HCT116 (cell line): ENCODE results near the gene MFAP2. TPM values are rescaled to one million over a fixed set of nuclear protein-coding genes. Genes with fewer than 3 reads are reported as not detected.

Source experiments
- ATAC-seq: fragments of 200-7000 bp; cut with Tn5 transposase; 2 replicates; pipeline ENCODE4 v1.9.1; 2020; ENCODE audit warnings: mild to moderate bottlenecking, moderate library complexity
- BruUV-seq: library from RNA; stranded (reverse); fragments of 400-500 nt; replicated peaks from 2 replicates; lab custom pipeline; 2021; lab: Mats Ljungman, UMichigan
- CTCF ChIA-PET: fragments of 300-600 bp; sonication (Branson Sonifier 250); formaldehyde crosslinking; loops from one replicate; lab custom pipeline; 2021; ENCODE audit warnings: antibody characterized with exemption; lab: Charles Lee
- POLR2A ChIA-PET: fragments of 300-600, 350-600 bp; sonication (Branson Sonifier 250); formaldehyde crosslinking; loops from one replicate; lab custom pipeline; 2021; ENCODE audit warnings: antibody characterized with exemption; lab: Charles Lee
- RAD21 ChIA-PET, 2 experiments: fragments of 300-600 bp; sonication (Branson Sonifier 250); formaldehyde crosslinking; loops; one replicate each; lab custom pipeline; 2023; ENCODE audit warnings: low total read pairs in 2 of 2; ENCODE audit not compliant: uncharacterized antibody in 2 of 2, unreplicated experiment in 2 of 2, low non-redundant PET in 1 of 2; lab: Charles Lee
- DNase-seq: peaks from one replicate; pipeline ENCODE4 v3.0.0-alpha.2; 2010; ENCODE audit warnings: low read depth, low spot score
- H2AFZ ChIP-seq: fragments of 200-600 bp; shearing (Covaris generic), sonication (generic); 2 replicates; pipeline ENCODE4 v1.6.1; 2017; ENCODE audit warnings: low read depth, mixed run types, mixed read lengths, antibody characterized with exemption, low read length; ENCODE audit not compliant: poor library complexity, severe bottlenecking
- H3K27ac ChIP-seq: 2 replicates; pipeline ENCODE4 v1.5.1; 2012; ENCODE audit warnings: low read depth, low read length
- H3K27me3 ChIP-seq: fragments of 200-600 bp; sonication (generic); 2 replicates; pipeline ENCODE4 v1.6.1; 2016; ENCODE audit warnings: mixed run types, low read length, mixed read lengths; ENCODE audit not compliant: insufficient read depth
- H3K36me3 ChIP-seq, 2 experiments: fragments of 200-500 bp in 1 of 2; fragments of 200-600 bp in 1 of 2; sonication (Bioruptor generic) in 1 of 2; sonication (generic) in 1 of 2; 2 replicates each; pipeline versions ENCODE4 v1.5.1 to v1.6.1; 2014 to 2016; ENCODE audit warnings: low read length in 2 of 2, inconsistent platforms in 1 of 2, mixed read lengths in 1 of 2, mixed run types in 1 of 2; ENCODE audit not compliant: insufficient read depth in 2 of 2, control insufficient read depth in 1 of 2
- H3K4me1 ChIP-seq, 2 experiments: fragments of 200-600 bp in 1 of 2; sonication (generic) in 1 of 2; 2 replicates each; pipeline versions ENCODE4 v1.5.1 to v1.6.1; 2012 to 2017; ENCODE audit warnings: low read length in 2 of 2, inconsistent platforms in 1 of 2, mild to moderate bottlenecking in 1 of 2, mixed read lengths in 1 of 2, mixed run types in 1 of 2, moderate library complexity in 1 of 2; ENCODE audit not compliant: insufficient read depth in 2 of 2, control insufficient read depth in 1 of 2
- H3K4me2 ChIP-seq: fragments of 200-600 bp; sonication (generic); 2 replicates; pipeline ENCODE4 v1.6.1; 2017; ENCODE audit warnings: mixed run types, low read length, mixed read lengths
- H3K4me3 ChIP-seq, 2 experiments: fragments of 200-600 bp in 1 of 2; sonication (generic) in 1 of 2; replicated peaks in 1 of 2; 2 replicates each; pipeline ENCODE4 v1.5.1; 2011 to 2016; ENCODE audit warnings: low read length in 2 of 2, control low read depth in 1 of 2, low read depth in 1 of 2, mild to moderate bottlenecking in 1 of 2, mixed read lengths in 1 of 2, mixed run types in 1 of 2
- H3K79me2 ChIP-seq: fragments of 200-600 bp; sonication (generic); 2 replicates; pipeline ENCODE4 v1.6.1; 2017; ENCODE audit warnings: mild to moderate bottlenecking, mixed run types, low read length, moderate library complexity, mixed read lengths; ENCODE audit not compliant: insufficient read depth
- H3K9ac ChIP-seq: fragments of 200-600 bp; sonication (generic); 2 replicates; pipeline ENCODE4 v1.6.1; 2016; ENCODE audit warnings: low read length, mixed read lengths
- H3K9me2 ChIP-seq: fragments of 200-600 bp; sonication (generic), shearing (Covaris generic); 2 replicates; pipeline ENCODE4 v1.6.1; 2017; ENCODE audit warnings: mixed run types, mild to moderate bottlenecking, moderate library complexity; ENCODE audit not compliant: insufficient read depth
- H3K9me3 ChIP-seq, 2 experiments: fragments of 200-500 bp in 1 of 2; fragments of 200-600 bp in 1 of 2; sonication (Bioruptor generic) in 1 of 2; sonication (generic) in 1 of 2; 2 replicates each; pipeline ENCODE4 v1.6.1; 2014 to 2017; ENCODE audit warnings: low read length in 2 of 2, mixed read lengths in 2 of 2, inconsistent platforms in 1 of 2, low read depth in 1 of 2, mild to moderate bottlenecking in 1 of 2, mixed run types in 1 of 2, moderate library complexity in 1 of 2; ENCODE audit not compliant: control insufficient read depth in 1 of 2, insufficient read depth in 1 of 2
- H4K20me1 ChIP-seq: fragments of 200-600 bp; sonication (generic), shearing (Covaris generic); 2 replicates; pipeline ENCODE4 v1.6.1; 2017; ENCODE audit warnings: mixed run types, mild to moderate bottlenecking, moderate library complexity; ENCODE audit not compliant: insufficient read depth
- CBX3 ChIP-seq: IDR thresholded peaks from 2 replicates; pipeline ENCODE4 v1.6.1; 2012; ENCODE audit warnings: low read depth
- CEBPB ChIP-seq: IDR thresholded peaks from 2 replicates; pipeline ENCODE4 v1.6.1; 2012; ENCODE audit warnings: low read depth
- ELF1 ChIP-seq: IDR thresholded peaks from 2 replicates; pipeline ENCODE4 v1.6.1; 2012; ENCODE audit warnings: low read depth, borderline replicate concordance
- EZH2phosphoT487 ChIP-seq: fragments of 200-600 bp; IDR thresholded peaks from 2 replicates; pipeline ENCODE4 v1.6.1; 2018; ENCODE audit warnings: antibody characterized with exemption, borderline replicate concordance
- FOSL1 ChIP-seq: IDR thresholded peaks from 2 replicates; pipeline ENCODE4 v1.6.1; 2012; ENCODE audit warnings: low read depth
- JUND ChIP-seq: IDR thresholded peaks from 2 replicates; pipeline ENCODE4 v1.6.1; 2012
- POLR2AphosphoS5 ChIP-seq: IDR thresholded peaks from 2 replicates; pipeline ENCODE4 v1.6.1; 2011; ENCODE audit warnings: mild to moderate bottlenecking, low read depth, low read length, moderate library complexity
- SIN3A ChIP-seq: IDR thresholded peaks from 2 replicates; pipeline ENCODE4 v1.6.1; 2012; ENCODE audit warnings: low read depth
- SP1 ChIP-seq: IDR thresholded peaks from 2 replicates; pipeline ENCODE4 v1.6.1; 2012; ENCODE audit warnings: low read depth
- TCF7L2 ChIP-seq: IDR thresholded peaks from 2 replicates; pipeline ENCODE4 v1.7.0; 2011; ENCODE audit warnings: borderline replicate concordance, inconsistent platforms; ENCODE audit not compliant: insufficient read depth, insufficient read length; ENCODE audit errors: extremely low read depth
- YY1 ChIP-seq: IDR thresholded peaks from 2 replicates; pipeline ENCODE4 v1.6.1; 2011; ENCODE audit warnings: low read length, low read depth, moderate library complexity, mild to moderate bottlenecking; ENCODE audit not compliant: insufficient replicate concordance; ENCODE audit errors: extremely low read depth
- ZBTB33 ChIP-seq: IDR thresholded peaks from 2 replicates; pipeline ENCODE4 v1.6.1; 2011; ENCODE audit warnings: mild to moderate bottlenecking, low read length, moderate library complexity; ENCODE audit not compliant: insufficient replicate concordance; ENCODE audit errors: extremely low read depth
- ZFX ChIP-seq: fragments of 450-650 bp; IDR thresholded peaks from 2 replicates; pipeline ENCODE4 v1.6.1; 2017
- ZNF274 ChIP-seq: fragments of 200-500 bp; sonication (Bioruptor generic); IDR thresholded peaks from 2 replicates; pipeline ENCODE4 v1.6.1; 2014; ENCODE audit warnings: mild to moderate bottlenecking, low read depth, low read length, inconsistent platforms
- intact Hi-C: fragments of 100-400 bp; cut with micrococcal nuclease; formaldehyde crosslinking; loops from 2 replicates; pipeline ENCODE4 v1.10.0; 2022
- total RNA-seq: library from RNA; stranded (reverse); gene quantifications from one replicate; pipeline ENCODE4 v1.2.1, GENCODE V29; 2021; ENCODE audit not compliant: unreplicated experiment
- TF ChIP-seq, protein P1 (sequence below), 3 experiments: fragments of 200-600 bp in 1 of 3; sonication (generic) in 1 of 3; IDR thresholded peaks in 2 of 3; conservative IDR thresholded peaks in 1 of 3; 2 replicates each; pipeline ENCODE4 v1.5.1; 2012 to 2017; ENCODE audit warnings: low read depth in 2 of 3, low read length in 2 of 3, antibody characterized with exemption in 1 of 3, borderline replicate concordance in 1 of 3, control low read depth in 1 of 3, mild to moderate bottlenecking in 1 of 3, mixed read lengths in 1 of 3, mixed run types in 1 of 3, moderate library complexity in 1 of 3; ENCODE audit not compliant: insufficient read depth in 1 of 3

The MFAP2 gene
- total RNA-seq, 1 experiment from 2014 or later = 63.1 TPM

DNA sequence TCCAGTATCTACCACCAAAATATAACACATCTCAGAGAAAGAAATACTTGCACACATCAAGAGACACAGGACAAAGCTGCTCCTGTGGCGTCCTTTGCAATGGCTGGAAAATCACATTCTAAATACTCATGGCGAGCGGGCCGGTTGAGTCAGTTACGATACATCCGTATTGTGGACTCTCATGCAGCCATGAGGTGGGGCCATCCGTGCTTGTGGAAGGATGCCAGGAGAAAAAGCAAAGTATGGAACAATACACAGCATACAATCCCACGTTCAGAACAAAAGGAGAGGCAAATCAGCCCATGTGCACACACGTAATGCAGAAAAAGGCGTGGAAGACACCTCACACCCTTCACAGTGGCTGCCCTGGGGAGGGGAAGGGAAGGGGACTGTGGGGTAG, 18.2 kb upstream of the MFAP2 start (continued):
- TF ChIP-seq, protein P1, sequence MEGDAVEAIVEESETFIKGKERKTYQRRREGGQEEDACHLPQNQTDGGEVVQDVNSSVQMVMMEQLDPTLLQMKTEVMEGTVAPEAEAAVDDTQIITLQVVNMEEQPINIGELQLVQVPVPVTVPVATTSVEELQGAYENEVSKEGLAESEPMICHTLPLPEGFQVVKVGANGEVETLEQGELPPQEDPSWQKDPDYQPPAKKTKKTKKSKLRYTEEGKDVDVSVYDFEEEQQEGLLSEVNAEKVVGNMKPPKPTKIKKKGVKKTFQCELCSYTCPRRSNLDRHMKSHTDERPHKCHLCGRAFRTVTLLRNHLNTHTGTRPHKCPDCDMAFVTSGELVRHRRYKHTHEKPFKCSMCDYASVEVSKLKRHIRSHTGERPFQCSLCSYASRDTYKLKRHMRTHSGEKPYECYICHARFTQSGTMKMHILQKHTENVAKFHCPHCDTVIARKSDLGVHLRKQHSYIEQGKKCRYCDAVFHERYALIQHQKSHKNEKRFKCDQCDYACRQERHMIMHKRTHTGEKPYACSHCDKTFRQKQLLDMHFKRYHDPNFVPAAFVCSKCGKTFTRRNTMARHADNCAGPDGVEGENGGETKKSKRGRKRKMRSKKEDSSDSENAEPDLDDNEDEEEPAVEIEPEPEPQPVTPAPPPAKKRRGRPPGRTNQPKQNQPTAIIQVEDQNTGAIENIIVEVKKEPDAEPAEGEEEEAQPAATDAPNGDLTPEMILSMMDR (IDR thresholded peaks at IDR 0.05 in 2 of 3, conservative IDR thresholded peaks at IDR 0.05 in 1 of 3; ENCODE audit: borderline replicate concordance in 1 of 3, insufficient read depth in 1 of 3, low read depth in 2 of 3, low read length in 2 of 3) = no peak
- no peak for TF ChIP-seq POLR2AphosphoS5
- TF ChIP-seq FOSL1 = no peak

DNA sequence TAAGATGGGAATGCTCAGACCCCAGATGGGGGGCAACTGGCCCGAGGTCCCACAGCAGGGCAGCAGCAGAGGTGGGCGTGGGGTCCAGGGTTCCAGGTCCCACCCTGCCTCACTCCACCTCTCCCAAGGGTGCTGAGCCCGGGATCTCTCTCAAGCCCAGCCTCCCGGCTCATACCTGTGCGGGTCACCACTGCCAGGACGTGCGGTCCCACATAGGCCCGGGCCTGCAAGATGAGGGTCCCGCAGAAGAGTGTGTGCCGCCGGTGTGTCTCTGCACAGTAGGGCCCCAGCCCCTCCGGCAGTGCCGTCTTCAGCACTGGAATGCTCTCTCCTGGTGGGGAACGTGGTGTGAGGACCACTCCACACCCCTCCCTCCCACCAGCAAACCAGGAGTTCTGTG, 16.4 kb upstream of the MFAP2 start:
- intact Hi-C loops = no loop called here
- Histone ChIP-seq H3K9me2 (no peaks in the 10 kb centered on the region), H3K4me2 (no peak overlapping the region), H3K9me3 (no peaks in the 10 kb centered on the region), H3K9ac (no peak overlapping the region), H3K4me3 (no peak overlapping the region), H3K27me3 (no peaks in the 10 kb centered on the region), H3K79me2 (no peaks in the 10 kb centered on the region), H4K20me1 (no peaks in the 10 kb centered on the region), H3K36me3 (peaks cover 0 to 10% of the 10 kb centered on the region in 2 experiments; a peak in 2 of 4 replicates), H3K4me1 (no peaks in the 10 kb centered on the region), H2AFZ (no peak overlapping the region), H3K27ac (no peak overlapping the region)
- ATAC-seq (no peak), DNase-seq (no peak)
- TF ChIP-seq ZFX = no peak
- TF ChIP-seq YY1 = no peak
- TF ChIP-seq TCF7L2 = no peak
- no peak for TF ChIP-seq ZNF274
- TF ChIP-seq CBX3 = no peak
- no peak for TF ChIP-seq ZBTB33
- no peak for TF ChIP-seq EZH2phosphoT487
- no peak for TF ChIP-seq SIN3A
- TF ChIP-seq ELF1 = no peak
- no peak for TF ChIP-seq SP1
- no peak for TF ChIP-seq CEBPB
- no peak for TF ChIP-seq JUND
- RAD21 ChIA-PET = no interaction called here
- POLR2A ChIA-PET = interaction anchor here (0.7 kb wide), 1 partner anchor 15 kb away, joined by 4 read pairs; the partner anchor contains the start of gene ATP13A2
- CTCF ChIA-PET = no interaction called here
- no TSS peak for BruUV-seq
